ENCODE measurements around the gene CIAO2B. TPM values are rescaled to one million over a fixed set of nuclear protein-coding genes. Genes with fewer than 3 reads are reported as not detected.
A peak's percentile ranks its signal among the peaks of the same experiment; 100 is the strongest.

Gene CIAO2B
- total RNA-seq (100 to 1,000 TPM; 103 to 188 (median 110) TPM), polyA plus RNA-seq (100 to 1,000 TPM; 265 to 669 TPM)
- long read RNA-seq, donor 1, transcript CIAO2B-201 (5 exons, 676 nt) = major isoform, 89 of 98 reads
- long read RNA-seq, donor 1, partial matches to known transcripts = 3 of 98 reads
- long read RNA-seq, donor 1, other reads (novel, unspliced or antisense) = 2 of 98 reads
- long read RNA-seq, donor 2, transcript CIAO2B-201 (5 exons, 676 nt) = major isoform, 77 of 91 reads
- long read RNA-seq, donor 2, transcript CIAO2B-203 (4 exons, 718 nt) = minor isoform, 6 of 91 reads
- long read RNA-seq, donor 2, partial matches to known transcripts = 5 of 91 reads
- long read RNA-seq, donor 2, other reads (novel, unspliced or antisense) = 3 of 91 reads
- long read RNA-seq, donor 3, transcript CIAO2B-203 (4 exons, 718 nt) = minor isoform, 7 of 90 reads
- long read RNA-seq, donor 3, transcript CIAO2B-201 (5 exons, 676 nt) = major isoform, 77 of 90 reads
- long read RNA-seq, donor 3, partial matches to known transcripts = 4 of 90 reads
- long read RNA-seq, donor 3, other reads (novel, unspliced or antisense) = 2 of 90 reads

DNA sequence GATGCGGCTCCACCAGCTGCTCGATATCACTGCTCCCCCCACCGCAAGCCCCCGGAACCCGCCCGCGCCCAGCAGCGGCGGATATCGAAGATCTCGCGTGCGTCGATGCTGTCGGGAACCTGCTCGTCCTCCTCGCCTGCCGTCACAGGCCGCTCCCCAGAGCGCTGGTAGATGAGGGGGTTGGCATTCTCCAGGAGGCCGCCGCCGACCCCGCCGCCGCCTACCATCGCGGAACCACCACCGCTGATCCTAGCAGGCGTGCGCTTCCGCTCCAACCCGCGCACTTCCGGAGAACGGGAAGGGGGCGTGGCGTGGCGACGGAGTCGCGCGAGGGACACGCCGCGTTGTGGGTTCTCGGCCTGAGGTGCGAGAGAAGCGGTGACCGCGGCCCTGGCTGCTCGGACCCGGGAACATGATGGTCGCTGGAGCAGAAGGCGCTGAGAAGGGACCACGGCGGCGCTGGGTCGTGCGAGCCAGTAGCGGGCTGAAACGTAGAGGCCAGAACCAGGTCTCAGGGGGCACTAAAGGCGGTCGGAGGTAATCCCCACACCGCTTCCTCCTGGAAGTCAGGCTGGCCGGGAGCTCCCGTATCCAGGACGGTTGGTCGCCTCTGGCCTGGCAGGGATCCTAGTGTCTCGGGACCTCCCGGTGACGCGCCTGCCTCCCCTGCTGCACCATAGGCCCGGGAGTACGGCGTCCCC is at the start of gene CIAO2B:
Gene CIAO2B (minus strand): TSS at position 265 of the 701 bp plus-strand sequence. CDS start 38 bp downstream, at position 227.
- 0% methylated on average over 35 to 76 of the region's 76 CpGs for WGBS, 4 donors
- peak; percentile 66 to 91 (median 81) for ATAC-seq
- Histone ChIP-seq H3K4me1 (peaks cover 4 to 58% (median 37%) of the 10 kb centered on the region in 12 donors), H3K4me3 (peak within 1 kb of the TSS; percentile 67 to 100 (median 95)), H3K27ac (peak within 1 kb of the TSS; percentile 82 to 99 (median 96)), H3K36me3 (peaks cover 0 to 45% (median 30%) of the 10 kb centered on the region in 9 donors), H3K9me3 (no peaks in the 10 kb centered on the region), H3K27me3 (no peaks in the 10 kb centered on the region)
- TF ChIP-seq, protein P1, sequence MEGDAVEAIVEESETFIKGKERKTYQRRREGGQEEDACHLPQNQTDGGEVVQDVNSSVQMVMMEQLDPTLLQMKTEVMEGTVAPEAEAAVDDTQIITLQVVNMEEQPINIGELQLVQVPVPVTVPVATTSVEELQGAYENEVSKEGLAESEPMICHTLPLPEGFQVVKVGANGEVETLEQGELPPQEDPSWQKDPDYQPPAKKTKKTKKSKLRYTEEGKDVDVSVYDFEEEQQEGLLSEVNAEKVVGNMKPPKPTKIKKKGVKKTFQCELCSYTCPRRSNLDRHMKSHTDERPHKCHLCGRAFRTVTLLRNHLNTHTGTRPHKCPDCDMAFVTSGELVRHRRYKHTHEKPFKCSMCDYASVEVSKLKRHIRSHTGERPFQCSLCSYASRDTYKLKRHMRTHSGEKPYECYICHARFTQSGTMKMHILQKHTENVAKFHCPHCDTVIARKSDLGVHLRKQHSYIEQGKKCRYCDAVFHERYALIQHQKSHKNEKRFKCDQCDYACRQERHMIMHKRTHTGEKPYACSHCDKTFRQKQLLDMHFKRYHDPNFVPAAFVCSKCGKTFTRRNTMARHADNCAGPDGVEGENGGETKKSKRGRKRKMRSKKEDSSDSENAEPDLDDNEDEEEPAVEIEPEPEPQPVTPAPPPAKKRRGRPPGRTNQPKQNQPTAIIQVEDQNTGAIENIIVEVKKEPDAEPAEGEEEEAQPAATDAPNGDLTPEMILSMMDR (IDR thresholded peaks at IDR 0.05) = no peak
- TF ChIP-seq POLR2A (IDR thresholded peaks at IDR 0.05) = peak; percentile 27 to 79
- intact Hi-C loops (cut with DNase I) = loop anchor here in 1 of 10 donors (5.0 kb wide), 1 partner anchor 37 kb away; no protein-coding TSS in a partner anchor
- peak; percentile 91 to 95 (median 93) for DNase-seq

DNA sequence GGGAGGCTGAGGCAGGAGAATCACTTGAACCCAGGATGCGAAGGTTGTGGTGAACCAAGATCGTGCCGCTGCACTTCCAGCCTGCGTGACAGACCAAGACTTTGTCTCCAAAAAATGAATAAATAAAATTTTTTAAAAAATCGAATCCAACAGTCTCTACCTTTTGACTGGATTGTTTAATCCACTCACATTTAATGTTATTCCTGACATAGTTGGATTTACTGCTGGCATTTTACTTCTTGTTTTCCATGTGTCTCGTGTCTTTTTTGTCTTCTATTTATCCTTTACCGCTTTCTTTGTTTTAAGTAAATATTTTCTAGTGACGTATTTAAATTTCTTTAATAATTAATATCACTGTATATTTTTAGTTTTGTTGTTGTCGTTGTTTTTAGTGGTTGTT is 48.8 kb upstream of the CIAO2B start:
- no peaks in the 10 kb centered on the region for H3K27me3 ChIP-seq

DNA sequence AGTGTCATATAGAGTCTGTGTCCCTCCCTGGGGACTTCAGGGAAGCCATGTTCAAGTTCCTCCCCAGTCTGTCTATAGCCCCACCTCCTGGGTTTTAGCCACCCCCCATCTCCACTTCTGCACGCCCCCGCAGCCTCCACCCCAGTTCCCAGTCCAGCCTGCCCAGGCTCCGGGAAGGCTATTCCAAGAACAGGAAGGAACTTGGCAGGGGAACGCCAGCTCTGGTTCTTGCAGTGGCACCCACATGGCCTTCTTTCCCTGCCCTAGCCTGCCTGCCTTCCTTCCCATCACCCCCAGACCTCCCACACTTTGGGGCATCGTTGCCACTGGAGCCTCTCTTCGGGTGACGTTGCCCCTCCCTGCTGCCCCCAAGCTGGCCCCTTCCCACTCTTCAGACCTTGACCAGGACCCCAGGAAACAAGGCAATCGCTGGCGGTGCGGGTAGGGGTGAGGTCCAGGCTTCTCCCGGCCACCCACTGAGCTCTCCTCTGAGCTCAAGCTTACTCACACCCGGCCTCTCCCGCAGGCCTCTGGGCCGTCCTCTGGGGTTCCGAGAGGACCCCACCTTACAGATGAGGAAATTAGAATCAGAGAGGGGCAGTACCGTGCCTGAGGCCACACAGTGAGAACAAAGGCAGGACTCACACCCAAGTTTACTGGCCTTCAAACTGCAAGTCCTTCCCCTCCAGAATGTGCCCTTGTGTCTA is 45.0 kb upstream of the CIAO2B start:
- TF ChIP-seq, protein P1 (IDR thresholded peaks at IDR 0.05) = no peak
- no peak for TF ChIP-seq POLR2A (IDR thresholded peaks at IDR 0.05)
- peak in 4 of 5 donors; percentile 40 to 65 (median 62) for DNase-seq
- Histone ChIP-seq H3K36me3 (no peaks in the 10 kb centered on the region), H3K9me3 (peaks cover 0 to 2% (median 0%) of the 10 kb centered on the region in 12 donors), H3K27ac (no peak overlapping the region), H3K4me1 (peaks cover 0 to 9% (median 0%) of the 10 kb centered on the region in 12 donors), H3K4me3 (no peak overlapping the region), H3K27me3 (no peaks in the 10 kb centered on the region)
- 59 to 67% (median 64%) methylated on average over 11 to 16 of the region's 16 CpGs for WGBS, 4 donors
- peak; percentile 38 to 73 (median 60) for ATAC-seq
- intact Hi-C loops (cut with DNase I) = loop anchor here in 5 of 10 donors (2.0 to 10.0 kb wide), 4 partner anchors 123 to 206 kb away; partner anchors contain the start of genes MATCAP1 (in 3 of the 5) and PHAF1 (in 1 of the 5)

More for the DNA sequence above, 48.8 kb upstream of the CIAO2B start:
- intact Hi-C loops (cut with DNase I) = no loop called here
- peaks cover 0 to 2% (median 0%) of the 10 kb centered on the region in 12 donors for H3K9me3 ChIP-seq
- H3K4me1 ChIP-seq = peaks cover 0 to 8% (median 0%) of the 10 kb centered on the region in 12 donors
- no peak for ATAC-seq
- WGBS, 4 donors = 94 to 96% (median 95%) methylated on average over 9 of the region's 9 CpGs
- DNase-seq = peak in 1 of 5 donors; percentile 14
- H3K36me3 ChIP-seq = no peaks in the 10 kb centered on the region
- no peak for TF ChIP-seq POLR2A (IDR thresholded peaks at IDR 0.05)
- TF ChIP-seq, protein P1 (IDR thresholded peaks at IDR 0.05) = no peak
- no peak overlapping the region for H3K4me3 ChIP-seq
- H3K27ac ChIP-seq = no peak overlapping the region
